ENCODE data around the gene MAB21L2.

MAB21L2 gene

DNA sequence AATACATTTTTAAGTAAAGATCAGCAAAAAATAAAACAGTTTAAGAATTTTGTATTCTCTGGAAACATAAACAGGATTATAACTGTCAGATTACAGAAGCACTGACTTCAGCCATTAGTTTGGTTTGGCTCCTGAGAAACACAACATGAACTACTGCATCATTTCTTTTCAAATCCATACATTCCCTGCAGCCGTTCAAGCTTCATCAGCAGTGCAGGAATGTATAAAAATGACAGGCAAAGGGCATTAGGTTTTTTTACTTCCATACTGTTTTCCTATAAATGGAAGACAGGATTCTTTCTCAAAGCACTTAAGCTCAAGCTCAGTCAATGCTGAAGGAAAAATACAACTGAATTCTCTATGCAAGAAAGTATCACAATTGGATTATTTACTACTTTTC lies 4.2 kb upstream of the MAB21L2 start:
- DNase-seq, result no peak

DNA sequence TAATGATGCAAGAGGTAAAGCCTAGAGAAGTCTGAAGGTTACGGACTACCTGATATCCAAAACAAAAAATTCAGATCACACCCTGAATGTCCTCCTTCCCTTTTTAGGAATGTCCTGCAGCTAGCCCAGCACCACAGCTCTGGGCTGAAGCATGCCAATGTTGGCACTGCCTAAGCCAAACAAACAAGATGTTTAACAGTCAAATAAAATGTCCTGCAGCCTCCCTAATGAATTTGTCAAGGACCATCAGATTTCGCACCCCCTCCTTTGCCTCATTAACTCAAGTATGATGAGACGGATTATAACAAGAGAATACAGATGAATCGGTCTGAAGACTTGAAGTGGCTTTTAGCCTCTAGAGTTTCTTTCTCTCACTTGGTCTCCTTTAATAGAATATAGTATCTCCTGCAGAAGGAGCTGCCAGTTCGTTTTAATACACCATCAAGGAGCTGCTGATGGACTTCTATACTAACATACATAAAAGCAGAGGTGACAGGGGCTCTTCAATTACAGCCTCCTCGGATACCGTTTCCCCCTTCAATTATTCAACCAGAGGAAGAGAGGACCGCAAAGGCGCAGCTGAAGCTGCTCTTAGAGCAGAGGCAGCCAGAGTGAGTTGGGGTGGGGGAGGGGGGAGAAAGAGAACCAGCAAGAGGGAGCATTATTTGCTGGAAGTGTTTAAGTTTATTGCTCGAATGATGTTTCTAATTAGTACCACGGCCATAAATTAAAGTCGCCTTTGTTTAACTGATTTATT lies 3.0 kb upstream of the MAB21L2 start:
- DNase-seq, result peak; percentile 13

DNA sequence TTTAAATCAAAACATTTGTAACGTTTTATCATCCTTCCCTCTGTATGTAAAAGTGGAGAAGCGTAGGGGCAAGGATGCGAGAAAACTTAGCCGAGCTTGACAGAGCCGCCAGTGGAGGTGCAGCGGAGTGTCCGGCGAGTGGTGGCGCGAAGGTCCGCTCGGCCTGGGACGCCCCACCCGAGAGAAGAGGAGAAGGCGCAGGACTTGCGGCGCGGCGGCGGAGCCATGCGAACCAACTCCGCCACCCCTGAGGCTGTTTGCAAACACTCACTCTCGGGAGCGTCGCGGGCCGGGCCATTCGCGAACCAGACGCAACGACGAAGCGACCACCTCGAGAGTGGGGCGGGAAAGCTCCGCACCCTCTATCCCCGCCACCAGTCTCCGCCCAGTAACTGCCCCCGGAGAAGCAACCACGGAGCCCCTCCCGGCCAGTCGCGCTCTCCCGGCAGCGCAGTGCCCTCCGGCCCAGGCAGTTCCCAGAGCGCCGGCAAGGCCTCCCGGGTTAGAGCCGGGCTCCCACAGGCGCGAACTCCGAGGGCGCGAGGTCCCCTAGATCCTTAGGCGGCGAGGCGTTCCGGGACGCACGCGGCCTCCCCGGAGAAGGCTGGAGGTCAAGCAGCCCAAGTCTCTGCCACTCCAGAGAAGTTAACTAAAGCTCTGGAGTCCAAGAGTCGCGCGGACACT lies 2.3 kb upstream of the MAB21L2 start:
- no peak for DNase-seq

DNA sequence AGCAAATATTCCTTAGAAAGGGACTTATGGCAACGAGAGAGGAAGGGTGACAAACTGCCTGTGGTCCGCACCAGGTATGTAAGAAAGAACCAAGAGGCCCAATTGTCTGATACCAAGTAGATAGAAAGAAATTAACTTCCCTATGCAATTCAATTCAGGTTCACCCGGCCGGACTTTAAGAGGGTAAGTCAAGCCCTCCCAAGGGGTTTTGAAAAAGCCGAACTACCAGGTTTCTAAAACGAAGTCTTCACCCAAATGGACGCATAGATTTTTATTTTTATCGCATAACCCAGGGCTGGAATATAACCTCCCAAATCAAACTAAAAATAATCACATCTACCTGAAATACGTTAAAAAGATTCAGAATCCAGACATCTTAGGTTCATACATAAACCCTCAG lies 1.6 kb upstream of the MAB21L2 start:
- no peak for DNase-seq

DNA sequence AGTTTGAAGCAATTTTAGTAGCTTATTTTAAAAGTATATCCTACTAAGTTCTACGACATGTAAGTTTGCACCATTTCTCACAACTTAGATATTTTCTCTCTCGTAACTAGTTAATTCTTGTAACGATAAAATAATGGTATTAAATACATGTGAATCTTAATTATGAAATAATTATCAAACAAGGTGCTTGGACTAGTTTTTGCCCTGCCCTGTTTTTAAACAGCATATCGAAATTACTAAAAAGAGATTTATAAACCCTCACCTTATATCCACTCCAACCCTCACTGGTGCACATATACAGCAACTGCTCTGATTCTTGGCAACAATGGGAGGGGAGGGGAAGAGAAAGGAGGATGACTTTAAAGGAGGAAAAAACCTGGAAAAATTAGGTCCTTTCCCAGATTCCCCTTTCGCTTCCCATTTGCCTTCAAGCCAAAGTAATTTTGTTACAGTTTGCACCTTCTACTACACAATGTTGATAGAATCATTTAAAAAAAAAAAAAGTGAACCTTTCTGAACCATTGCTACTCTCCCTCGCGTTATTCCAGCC lies 820 bp upstream of the MAB21L2 start:
- DNase-seq, result no peak

GRCh38 chr4:150581641-150582051 lies 305 bp upstream of the MAB21L2 start:
- no peak for DNase-seq

DNA sequence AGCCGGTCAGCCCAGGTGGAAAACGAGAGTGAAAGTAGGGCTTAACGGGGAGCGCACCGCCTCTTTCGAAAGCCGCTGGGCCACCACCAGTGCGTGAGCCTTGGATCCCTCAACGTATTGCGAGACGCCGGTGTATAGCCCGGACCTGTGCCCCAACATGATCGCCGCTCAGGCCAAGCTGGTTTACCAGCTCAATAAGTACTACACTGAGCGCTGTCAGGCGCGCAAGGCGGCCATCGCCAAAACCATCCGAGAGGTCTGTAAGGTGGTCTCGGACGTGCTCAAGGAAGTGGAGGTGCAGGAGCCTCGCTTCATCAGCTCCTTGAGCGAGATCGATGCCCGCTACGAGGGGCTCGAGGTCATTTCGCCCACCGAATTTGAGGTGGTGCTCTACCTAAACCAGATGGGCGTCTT lies 929 bp downstream of the MAB21L2 start:
- DNase-seq, result no peak

- no peak for DNase-seq
These were observed 1.5 kb downstream of the MAB21L2 start for GRCh38 chr4:150583287-150584110.

DNA sequence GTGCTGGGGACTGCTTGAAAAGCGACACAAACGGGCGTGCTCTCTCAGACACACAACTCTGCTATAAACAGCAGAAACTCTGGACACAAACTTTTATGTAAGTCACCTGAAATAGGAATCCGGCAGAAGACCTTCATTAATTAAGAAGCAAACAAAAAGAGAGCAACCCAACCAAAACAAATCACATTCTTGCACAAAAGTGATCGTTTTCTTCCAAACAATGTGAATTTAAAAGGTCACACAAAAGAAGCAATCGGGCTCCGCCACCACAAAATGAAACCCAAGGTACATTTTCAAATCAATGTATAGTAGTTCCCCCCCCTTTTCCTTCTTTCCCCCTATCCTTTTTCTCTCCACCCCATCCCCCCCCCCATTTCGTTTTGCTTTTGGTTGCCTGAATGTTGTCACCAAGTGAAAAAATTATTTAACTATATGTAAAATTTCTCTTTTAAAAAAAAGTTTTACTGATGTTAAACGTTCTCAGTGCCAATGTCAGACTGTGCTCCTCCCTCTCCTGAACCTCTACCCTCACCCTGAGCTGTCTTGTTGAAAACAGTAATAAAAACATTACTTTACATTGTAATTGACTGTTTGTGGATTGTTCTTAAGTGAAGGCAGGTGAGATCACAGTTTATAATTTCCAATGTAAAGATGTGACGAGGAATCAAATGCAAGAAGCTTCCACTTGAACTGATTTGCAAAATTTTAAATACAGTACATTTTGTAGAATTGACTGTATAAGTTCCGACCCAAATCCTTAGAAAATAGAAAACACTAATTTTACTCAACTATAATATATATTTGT lies 2.4 kb downstream of the MAB21L2 start:
- no peak for DNase-seq

DNA sequence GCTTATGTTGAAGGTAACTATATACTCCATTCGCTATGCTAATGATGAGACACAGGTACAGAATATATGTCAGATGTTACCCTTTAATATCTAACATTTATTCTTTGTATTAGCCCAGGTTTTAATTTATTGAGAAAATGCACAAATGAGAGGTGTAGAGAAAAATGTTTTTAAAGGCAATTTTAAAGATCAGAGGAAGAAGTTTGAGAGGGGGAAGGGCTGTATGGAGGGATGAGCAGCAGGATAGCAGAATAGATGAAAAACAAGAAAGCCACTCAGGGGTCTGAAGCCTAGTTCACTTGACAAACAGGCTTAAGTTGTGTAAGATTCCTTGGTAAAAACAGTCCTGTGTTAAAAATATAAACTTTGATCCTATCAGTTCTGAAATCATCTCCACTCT lies 3.7 kb downstream of the MAB21L2 start:
- DNase-seq, result no peak

DNA sequence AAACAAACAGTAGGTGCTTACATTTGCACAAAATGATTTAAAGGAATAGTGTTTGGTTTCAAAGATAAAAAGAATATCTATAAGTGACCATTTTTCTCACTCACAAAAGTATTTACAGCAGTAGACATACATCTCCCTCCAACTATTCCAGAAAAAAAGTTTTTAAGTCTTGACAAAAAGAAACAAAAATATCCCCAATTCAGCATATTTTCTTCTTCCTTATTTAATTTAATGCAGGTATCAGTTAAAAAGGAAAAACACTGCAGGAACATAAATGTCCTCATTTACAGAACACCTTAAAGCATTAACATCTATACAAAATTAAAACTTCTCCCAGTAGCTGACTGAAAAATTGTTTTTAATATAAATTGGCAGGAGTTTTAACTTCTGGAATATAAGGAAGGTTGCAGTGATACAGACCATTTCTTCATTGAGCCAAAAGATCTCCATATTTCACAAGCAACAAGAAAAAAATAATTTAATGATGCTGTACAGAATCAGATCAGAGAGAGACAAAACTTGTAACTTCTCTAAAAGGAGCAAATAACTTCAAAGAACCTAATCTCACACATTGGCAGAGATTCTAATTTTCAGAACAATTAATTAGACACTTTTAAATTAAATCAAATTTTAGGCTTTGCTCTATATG lies 4.3 kb downstream of the MAB21L2 start:
- DNase-seq, result no peak

DNA sequence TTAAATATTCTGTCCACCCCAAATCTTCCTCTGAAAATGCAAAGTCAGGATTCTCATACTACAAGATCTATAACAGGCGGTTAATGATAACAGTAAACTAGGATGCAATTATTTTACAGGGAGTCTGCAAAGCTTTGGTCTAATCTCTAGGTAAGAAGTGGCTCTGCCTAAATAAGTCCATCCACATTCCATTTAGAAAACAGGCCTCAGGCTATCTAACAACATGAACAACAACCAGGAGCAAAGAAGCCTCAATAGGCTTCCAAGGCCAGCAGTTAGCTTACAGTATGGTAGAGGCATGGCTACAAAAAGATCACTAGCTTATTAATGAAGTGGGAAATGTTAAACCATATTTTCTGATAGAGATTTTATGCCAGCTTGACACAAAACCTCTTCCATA lies 6.4 kb downstream of the MAB21L2 start:
- no peak for DNase-seq

- DNase-seq, result no peak
These were observed 7.2 kb downstream of the MAB21L2 start for GRCh38 chr4:150589157-150589556.

DNA sequence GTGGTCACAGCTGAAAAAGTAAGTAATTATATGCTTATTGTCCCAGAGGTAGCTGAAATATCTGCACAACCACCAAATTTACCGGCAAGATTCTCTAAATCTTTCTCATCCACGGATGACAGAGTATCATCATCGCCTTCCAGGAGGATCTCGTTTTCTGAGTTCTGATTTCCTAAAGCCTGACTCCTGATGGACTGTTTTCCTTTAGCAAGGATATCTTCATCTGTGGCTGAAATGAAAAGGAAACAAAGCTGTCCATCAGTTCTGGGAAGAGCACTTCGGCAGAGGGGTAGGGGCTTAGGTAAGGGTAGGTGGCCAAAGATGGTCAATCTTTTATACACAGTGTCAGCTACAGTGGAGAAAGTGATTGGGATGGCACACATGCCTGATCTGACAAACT lies 8.7 kb downstream of the MAB21L2 start:
- DNase-seq, result no peak

GRCh38 chr4:150591406-150591805 lies 9.5 kb downstream of the MAB21L2 start:
- no peak for DNase-seq

DNA sequence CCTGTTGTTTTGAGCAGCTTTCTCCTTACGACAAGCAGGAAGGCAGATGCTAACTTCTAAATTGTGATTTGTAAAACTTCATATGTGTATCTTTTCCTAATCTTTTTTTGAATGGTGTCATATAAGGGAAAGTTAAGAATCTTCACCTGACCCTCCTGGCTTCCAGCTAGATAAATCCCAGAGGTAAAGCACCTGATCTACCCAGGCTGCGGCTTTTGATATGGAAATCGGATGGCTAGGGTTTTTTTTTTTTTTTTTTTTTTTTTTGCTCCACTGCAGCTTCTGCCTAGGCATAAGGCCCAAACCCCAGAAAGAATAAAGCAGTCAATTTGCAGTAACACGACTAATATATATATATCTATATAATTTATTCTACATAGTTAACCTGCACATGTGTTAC lies 10.0 kb downstream of the MAB21L2 start:
- no peak for DNase-seq

- peak; percentile 54 for DNase-seq
These were observed 12.0 kb downstream of the MAB21L2 start for GRCh38 chr4:150593996-150594395.

- DNase-seq, result no peak
These were observed 17.0 kb downstream of the MAB21L2 start for GRCh38 chr4:150598909-150599308.

DNA sequence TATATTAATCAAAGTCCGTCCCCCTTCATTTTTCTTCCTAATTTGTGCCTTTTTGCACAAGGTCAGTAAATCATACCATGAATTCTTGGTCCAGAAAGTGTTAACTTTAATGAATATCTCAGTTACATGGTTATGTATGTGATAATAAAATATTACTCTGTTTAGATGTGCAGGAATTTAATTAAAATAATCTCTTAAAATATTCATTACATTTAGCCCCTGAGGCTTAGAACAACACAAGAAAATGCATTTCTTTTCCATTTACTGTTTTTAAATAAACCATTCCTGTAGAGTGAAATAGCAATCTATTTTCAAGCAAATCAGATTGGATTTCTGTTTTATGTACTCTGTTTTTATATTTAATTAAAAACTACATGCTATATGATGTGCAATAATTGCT lies 17.6 kb downstream of the MAB21L2 start:
- DNase-seq, result no peak

DNA sequence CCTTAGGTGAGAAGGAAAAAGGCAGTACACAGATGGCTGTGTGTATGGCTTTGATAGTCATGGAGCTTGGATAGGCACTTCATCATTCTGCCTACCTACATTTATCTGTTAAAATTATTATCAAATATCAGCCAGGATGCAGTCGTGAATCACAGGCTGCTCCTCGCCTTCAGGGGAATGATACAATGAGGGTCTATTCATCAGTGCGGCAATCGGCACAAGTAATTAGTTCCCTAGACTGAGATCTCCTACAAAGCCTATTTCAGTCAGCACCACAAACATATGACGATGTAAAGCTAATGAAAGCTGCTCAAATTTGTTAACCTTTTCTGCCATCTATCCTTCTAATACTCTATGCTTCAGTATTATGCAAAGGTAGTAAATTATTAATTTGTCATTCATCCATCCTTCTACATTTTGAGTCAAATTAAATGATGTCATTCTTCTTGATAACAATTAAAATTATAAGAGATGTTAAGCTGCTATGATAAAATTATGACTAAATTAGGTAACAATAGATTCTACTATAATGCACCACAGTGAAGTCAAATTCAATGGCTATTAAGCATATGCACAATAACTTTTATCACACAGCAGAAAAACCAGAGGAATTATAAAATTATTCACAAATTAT lies 19.0 kb downstream of the MAB21L2 start:
- DNase-seq, result no peak

GRCh38 chr4:150609131-150609530 lies 27.2 kb downstream of the MAB21L2 start:
- DNase-seq, result no peak

- DNase-seq, result no peak
These were observed 37.1 kb downstream of the MAB21L2 start for GRCh38 chr4:150619042-150619441.
